SK-N-SH treated with all-trans-retinoic acid at 6 μM for 48 hours (cell line): Measurements from ENCODE around the gene TMEM150A.

Source experiments
- ATAC-seq: fragments of 200-7000 bp; cut with Tn5 transposase; 3 replicates; pipeline ENCODE4 v1.9.1; 2020; ENCODE audit warnings: mild to moderate bottlenecking, moderate library complexity
- ARNTL ChIP-seq: fragments of 450-650 bp; formaldehyde crosslinking; IDR thresholded peaks from 2 replicates; pipeline ENCODE4 v1.5.0; 2020; ENCODE audit warnings: low read depth, mild to moderate bottlenecking, moderate library complexity, borderline replicate concordance
- BACH2 ChIP-seq: fragments of 250-450 bp; sonication (Bioruptor Pico); IDR thresholded peaks from 2 replicates; pipeline ENCODE4 v1.9.0; 2021; ENCODE audit warnings: mild to moderate bottlenecking, borderline replicate concordance
- CREB5 ChIP-seq: fragments of 250-450 bp; sonication (Bioruptor Pico); IDR thresholded peaks from 2 replicates; pipeline ENCODE4 v1.5.1; 2020; ENCODE audit warnings: low read depth, mild to moderate bottlenecking, moderate library complexity
- CSDC2 ChIP-seq: fragments of 250-450 bp; sonication (Bioruptor Pico); IDR thresholded peaks from 2 replicates; pipeline ENCODE4 v1.5.0; 2020; ENCODE audit warnings: mild to moderate bottlenecking, moderate library complexity
- CSRNP3 ChIP-seq: fragments of 250-450 bp; sonication (Bioruptor Pico); IDR thresholded peaks from 2 replicates; pipeline ENCODE4 v1.5.1; 2021; ENCODE audit warnings: mild to moderate bottlenecking, moderate library complexity
- ESRRG ChIP-seq: fragments of 250-450 bp; sonication (Bioruptor Pico); IDR thresholded peaks from 2 replicates; pipeline ENCODE4 v1.6.1; 2021; ENCODE audit warnings: mild to moderate bottlenecking
- GLIS3 ChIP-seq: fragments of 250-450 bp; sonication (Bioruptor Pico); IDR thresholded peaks from 2 replicates; pipeline ENCODE4 v1.5.0; 2020; ENCODE audit warnings: mild to moderate bottlenecking, moderate library complexity
- ISL1 ChIP-seq: fragments of 250-450 bp; sonication (Bioruptor Pico); IDR thresholded peaks from 2 replicates; pipeline ENCODE4 v2.1.2; 2022; ENCODE audit warnings: mild to moderate bottlenecking, moderate library complexity
- OSR1 ChIP-seq: fragments of 250-450 bp; sonication (Bioruptor Pico); IDR thresholded peaks from 2 replicates; pipeline ENCODE4 v1.8.0; 2022; ENCODE audit warnings: moderate library complexity, mild to moderate bottlenecking, inconsistent platforms
- PATZ1 ChIP-seq: fragments of 250-450 bp; sonication (Bioruptor Pico); IDR thresholded peaks from 2 replicates; pipeline ENCODE4 v1.8.0; 2020; ENCODE audit warnings: mild to moderate bottlenecking, moderate library complexity, borderline replicate concordance
- POU6F1 ChIP-seq: fragments of 250-450 bp; sonication (Bioruptor Pico); IDR thresholded peaks from 2 replicates; pipeline ENCODE4 v1.8.0; 2021; ENCODE audit warnings: low read depth, mild to moderate bottlenecking, moderate library complexity, borderline replicate concordance
- PPARA ChIP-seq: fragments of 250-450 bp; sonication (Bioruptor Pico); IDR thresholded peaks from 2 replicates; pipeline ENCODE4 v1.5.0; 2020; ENCODE audit warnings: mild to moderate bottlenecking, borderline replicate concordance
- RARB ChIP-seq: fragments of 250-450 bp; sonication (Bioruptor Pico); IDR thresholded peaks from 2 replicates; pipeline ENCODE4 v1.8.0; 2021; ENCODE audit warnings: mild to moderate bottlenecking, moderate library complexity
- SNAI2 ChIP-seq: fragments of 250-450 bp; sonication (Bioruptor Pico); IDR thresholded peaks from 2 replicates; pipeline ENCODE4 v1.5.0; 2020; ENCODE audit warnings: mild to moderate bottlenecking, moderate library complexity
- TCF4 ChIP-seq: fragments of 250-450 bp; sonication (Bioruptor Pico); IDR thresholded peaks from 2 replicates; pipeline ENCODE4 v1.8.0; 2021; ENCODE audit warnings: mild to moderate bottlenecking, moderate library complexity, borderline replicate concordance
- TOX ChIP-seq: fragments of 250-450 bp; sonication (Bioruptor Pico); IDR thresholded peaks from 2 replicates; pipeline ENCODE4 v1.8.0; 2021; ENCODE audit warnings: mild to moderate bottlenecking, moderate library complexity, borderline replicate concordance
- TSHZ2 ChIP-seq: fragments of 250-450 bp; sonication (Bioruptor Pico); IDR thresholded peaks from 2 replicates; pipeline ENCODE4 v1.5.0; 2020; ENCODE audit warnings: mild to moderate bottlenecking, moderate library complexity
- ZC3H10 ChIP-seq: fragments of 250-450 bp; sonication (Bioruptor Pico); IDR thresholded peaks from 2 replicates; pipeline ENCODE4 v1.5.1; 2021; ENCODE audit warnings: mild to moderate bottlenecking, moderate library complexity
- ZFP3 ChIP-seq: fragments of 250-450 bp; sonication (Bioruptor Pico); IDR thresholded peaks from 2 replicates; pipeline ENCODE4 v1.5.0; 2020; ENCODE audit warnings: mild to moderate bottlenecking, moderate library complexity
- ZFP30 ChIP-seq: fragments of 450-650 bp; formaldehyde crosslinking; IDR thresholded peaks from 2 replicates; pipeline ENCODE4 v1.5.0; 2022; ENCODE audit warnings: mild to moderate bottlenecking, moderate library complexity
- ZNF565 ChIP-seq: fragments of 450-650 bp; formaldehyde crosslinking; conservative IDR thresholded peaks from 2 replicates; pipeline ENCODE4 v1.5.0; 2020; ENCODE audit warnings: low read depth, mild to moderate bottlenecking, moderate library complexity
- ZNF70 ChIP-seq: fragments of 450-650 bp; formaldehyde crosslinking; IDR thresholded peaks from 2 replicates; pipeline ENCODE4 v1.5.0; 2020; ENCODE audit warnings: mild to moderate bottlenecking, moderate library complexity
- ZNF8 ChIP-seq: fragments of 450-650 bp; formaldehyde crosslinking; IDR thresholded peaks from 2 replicates; pipeline ENCODE4 v1.5.0; 2020; ENCODE audit warnings: mild to moderate bottlenecking, moderate library complexity

The TMEM150A gene

GRCh38 chr2:85575739-85576138 lies 26.8 kb downstream of the TMEM150A start:
- TF ChIP-seq ZFP30 (CRISPR knock-in tag) (no peak), TCF4 (CRISPR knock-in tag) (no peak), GLIS3 (no peak), TSHZ2 (CRISPR knock-in tag) (no peak), CREB5 (no peak), ESRRG (CRISPR knock-in tag) (no peak), ZC3H10 (CRISPR knock-in tag) (no peak), CSDC2 (CRISPR knock-in tag) (no peak)
- TF ChIP-seq, all 23 proteins: peak for 0
- no peak for ATAC-seq

- ATAC-seq = no peak
Observed at GRCh38 chr2:85566265-85566664, 36.2 kb downstream of the TMEM150A start.

More at GRCh38 chr2:85566265-85566664, 36.2 kb downstream of the TMEM150A start:
- TF ChIP-seq SNAI2 (no peak), ZNF8 (CRISPR knock-in tag) (no peak), PATZ1 (CRISPR knock-in tag) (no peak), ARNTL (CRISPR knock-in tag) (no peak), CREB5 (no peak), PPARA (CRISPR knock-in tag) (no peak), POU6F1 (CRISPR knock-in tag) (no peak), ESRRG (CRISPR knock-in tag) (no peak), TOX (no peak), ZC3H10 (CRISPR knock-in tag) (no peak), OSR1 (no peak), RARB (no peak), ZNF70 (CRISPR knock-in tag) (no peak), ISL1 (CRISPR knock-in tag) (no peak), CSRNP3 (CRISPR knock-in tag) (no peak), BACH2 (CRISPR knock-in tag) (no peak), TCF4 (CRISPR knock-in tag) (no peak), GLIS3 (no peak), ZNF565 (CRISPR knock-in tag) (no peak), ZFP3 (no peak)
